Adrenal gland (tissue), 12 donors: ENCODE measurements around the gene LRP2. TPM values are rescaled to one million over a fixed set of nuclear protein-coding genes. Genes with fewer than 3 reads are reported as not detected.

Experiments
- DNase-seq, 7 donors: peaks; one replicate each; pipeline ENCODE4 v3.0.0-alpha.2; 2019 to 2020
- H3K27ac ChIP-seq, 5 donors: fragments of 200-600 bp; sonication (generic) in 4 of 5; 1 replicate in 3 of 5; 2 replicates in 2 of 5; pipeline versions ENCODE4 v1.5.1 to v1.8.0; 2016 to 2020; ENCODE audit warnings: mild to moderate bottlenecking in 1 of 5
- H3K27me3 ChIP-seq: fragments of 200-600 bp; 2 replicates; pipeline ENCODE4 v1.8.0; 2021
- H3K36me3 ChIP-seq, 2 donors: fragments of 200-600 bp; replicated peaks in 1 of 2; 1 replicate in 1 of 2; 2 replicates in 1 of 2; pipeline versions ENCODE4 v1.5.1 to v1.8.0; 2018 to 2022
- H3K4me1 ChIP-seq, 2 donors: fragments of 200-600 bp; replicated peaks in 1 of 2; 1 replicate in 1 of 2; 2 replicates in 1 of 2; pipeline versions ENCODE4 v1.5.1 to v1.8.0; 2018 to 2021
- H3K4me3 ChIP-seq, 4 donors: fragments of 200-600 bp; sonication (generic) in 3 of 4; one replicate each; pipeline ENCODE4 v1.5.1; 2016 to 2018
- H3K9me3 ChIP-seq, 3 donors: fragments of 200-600 bp; sonication (generic) in 1 of 3; replicated peaks in 1 of 3; 1 replicate in 2 of 3; 2 replicates in 1 of 3; pipeline versions ENCODE4 v1.5.1 to v1.8.0; 2016 to 2021
- POLR2A ChIP-seq, 2 donors: fragments of 450-650 bp; IDR thresholded peaks; one replicate each; pipeline ENCODE4 v1.6.1; 2017; ENCODE audit warnings: antibody characterized with exemption in 2 of 2, mild to moderate bottlenecking in 2 of 2, moderate library complexity in 1 of 2
- WGBS, 4 donors: extraction: QIAGEN DNeasy Blood & Tissue Kit in 2 of 4; methylation state at CpG; one replicate each; pipeline versions ENCODE4 v1.1.5 to v1.1.7; 2013 to 2017; 5-methylcytosine and 5-hydroxymethylcytosine counted together
- intact Hi-C, 2 donors: fragments of 100-400 bp; cut with DNase I; formaldehyde crosslinking; loops; one replicate each; pipeline versions ENCODE4 v1.14.1 to v1.15.0; 2022 to 2023
- polyA plus RNA-seq, 3 donors: library from polyadenylated mRNA; stranded (reverse); fragments of 200-250 nt in 2 of 3; fragments of 350-450 nt in 1 of 3; fragmentation: Illumina TruSeq in 1 of 3; extraction: RNeasy Lipid Tissue Mini Kit (QIAGEN cat#74804) in 1 of 3; gene quantifications; one replicate each; pipeline ENCODE4 v1.2.3, GENCODE V29; 2013 to 2014
- total RNA-seq, 9 donors: library from RNA; depleted of rRNA in 4 of 9; stranded (reverse); fragments of >200 nt in 4 of 9; fragments of 120-200 nt in 1 of 9; fragmentation: NEBNext Ultra II Directional in 1 of 9; extraction: Animal tissue kit (Norgen Biotek cat#: 25700) in 1 of 9; gene quantifications; one replicate each; pipeline versions ENCODE4 v1.1.0 to v1.2.4, GENCODE V29; 2013 to 2023
- TF ChIP-seq, protein P1 (sequence below), 6 experiments: fragments of 450-650 bp in 4 of 6; fragments of 200-600 bp in 2 of 6; sonication (generic) in 1 of 6; IDR thresholded peaks; 1 replicate in 5 of 6; 2 replicates in 1 of 6; pipeline versions ENCODE4 v1.5.1 to v1.8.0; 2016 to 2021; ENCODE audit warnings: antibody characterized with exemption in 6 of 6, mild to moderate bottlenecking in 2 of 6, moderate library complexity in 1 of 6
- donor health status: healthy with polysubstance abuse.
- donor health status: Bipolar disorder and iron deficiency.
- donor health status: DM: yes; HTN: yes; CAD: no.
- donor health status: DM: no; HTN: no; CAD: no.
- donor health status: DM: no; HTN: no; CAD: no.
- donor health status: DM: yes; HTN: yes; CAD: no.

LRP2 gene
- total and polyA plus RNA-seq, 12 donors = 0.04 to 0.43 (median 0.10) TPM; not detected in 8

DNA sequence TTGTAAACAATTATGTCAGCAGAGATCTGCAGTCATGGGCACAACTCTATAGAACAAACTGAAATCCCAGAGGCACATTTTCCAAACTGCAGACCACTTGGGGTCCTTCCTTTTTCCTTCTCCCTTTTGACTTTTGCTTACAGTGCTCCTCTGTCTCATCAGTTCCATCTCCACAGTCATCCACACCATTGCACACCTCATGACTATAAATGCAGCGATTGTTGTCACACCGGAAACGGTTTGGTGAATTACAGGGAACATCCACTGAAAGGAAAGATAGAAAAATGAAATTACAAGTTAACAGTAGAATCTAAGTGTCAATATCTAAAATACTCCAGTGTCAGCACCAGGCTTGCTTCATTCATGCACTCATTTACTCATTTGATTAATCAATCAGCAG is 196.5 kb downstream of the LRP2 start:
- 80 to 88% (median 85%) methylated on average over 3 of the region's 3 CpGs for WGBS, 4 donors
- Histone ChIP-seq H3K4me1 (no peaks in the 10 kb centered on the region), H3K27ac (no peak overlapping the region), H3K4me3 (no peak overlapping the region), H3K9me3 (no peaks in the 10 kb centered on the region), H3K36me3 (no peaks in the 10 kb centered on the region), H3K27me3 (no peaks in the 10 kb centered on the region)
- intact Hi-C loops = no loop called here
- DNase-seq = no peak
- no peak for TF ChIP-seq POLR2A (IDR thresholded peaks at IDR 0.05)
- TF ChIP-seq, protein P1, sequence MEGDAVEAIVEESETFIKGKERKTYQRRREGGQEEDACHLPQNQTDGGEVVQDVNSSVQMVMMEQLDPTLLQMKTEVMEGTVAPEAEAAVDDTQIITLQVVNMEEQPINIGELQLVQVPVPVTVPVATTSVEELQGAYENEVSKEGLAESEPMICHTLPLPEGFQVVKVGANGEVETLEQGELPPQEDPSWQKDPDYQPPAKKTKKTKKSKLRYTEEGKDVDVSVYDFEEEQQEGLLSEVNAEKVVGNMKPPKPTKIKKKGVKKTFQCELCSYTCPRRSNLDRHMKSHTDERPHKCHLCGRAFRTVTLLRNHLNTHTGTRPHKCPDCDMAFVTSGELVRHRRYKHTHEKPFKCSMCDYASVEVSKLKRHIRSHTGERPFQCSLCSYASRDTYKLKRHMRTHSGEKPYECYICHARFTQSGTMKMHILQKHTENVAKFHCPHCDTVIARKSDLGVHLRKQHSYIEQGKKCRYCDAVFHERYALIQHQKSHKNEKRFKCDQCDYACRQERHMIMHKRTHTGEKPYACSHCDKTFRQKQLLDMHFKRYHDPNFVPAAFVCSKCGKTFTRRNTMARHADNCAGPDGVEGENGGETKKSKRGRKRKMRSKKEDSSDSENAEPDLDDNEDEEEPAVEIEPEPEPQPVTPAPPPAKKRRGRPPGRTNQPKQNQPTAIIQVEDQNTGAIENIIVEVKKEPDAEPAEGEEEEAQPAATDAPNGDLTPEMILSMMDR (IDR thresholded peaks at IDR 0.05) = no peak

DNA sequence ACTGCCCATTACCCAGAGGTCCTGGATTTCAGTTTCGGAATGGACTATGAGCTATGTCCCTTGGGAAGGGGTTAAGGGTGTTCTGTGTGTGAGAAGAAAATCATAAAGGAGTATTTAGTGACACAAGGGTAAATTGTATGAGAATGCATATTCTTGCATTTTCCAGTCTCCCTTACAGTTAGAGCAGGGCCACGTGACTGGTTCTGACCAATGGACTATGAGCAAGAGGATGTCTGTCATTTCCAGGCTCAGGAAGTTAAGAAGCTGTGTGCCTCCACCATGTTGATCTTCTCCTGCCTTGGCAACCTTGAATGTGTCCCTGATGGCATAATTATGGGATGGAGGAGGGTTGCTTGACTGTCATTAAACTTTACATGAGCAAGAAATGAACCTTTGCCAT is 198.0 kb downstream of the LRP2 start:
- intact Hi-C loops = no loop called here
- 43 to 68% (median 54%) methylated on average over 2 of the region's 2 CpGs for WGBS, 4 donors

DNA sequence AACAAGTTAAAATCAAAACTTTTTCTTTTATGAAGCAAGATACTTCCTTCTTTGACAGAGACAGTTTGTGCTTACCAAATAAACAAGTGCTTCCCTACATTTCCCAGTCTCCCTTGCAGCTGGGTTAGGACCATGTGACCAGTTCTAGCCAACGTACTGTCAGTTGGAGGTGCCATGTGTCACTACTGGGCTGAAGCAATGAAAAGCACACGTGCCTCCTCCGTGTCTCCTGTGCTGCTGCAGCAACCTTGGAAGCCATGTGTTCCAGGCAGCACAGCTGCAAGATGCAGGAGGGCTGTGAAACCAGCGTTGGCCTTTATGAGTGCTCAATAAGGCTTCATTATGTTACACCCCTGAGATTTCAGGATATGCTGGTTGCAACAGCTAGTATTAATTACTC is 199.7 kb downstream of the LRP2 start:
- intact Hi-C loops = no loop called here
- no peak for DNase-seq
- TF ChIP-seq, protein P1 (IDR thresholded peaks at IDR 0.05) = no peak
- no peak for TF ChIP-seq POLR2A (IDR thresholded peaks at IDR 0.05)
- H3K27ac ChIP-seq = no peak overlapping the region
- H3K4me3 ChIP-seq = no peak overlapping the region
- no peaks in the 10 kb centered on the region for H3K27me3 ChIP-seq
- no peaks in the 10 kb centered on the region for H3K9me3 ChIP-seq
- 34 to 66% (median 53%) methylated on average over 4 of the region's 4 CpGs for WGBS, 4 donors
- no peaks in the 10 kb centered on the region for H3K4me1 ChIP-seq
- no peaks in the 10 kb centered on the region for H3K36me3 ChIP-seq

More for the DNA sequence above, 198.0 kb downstream of the LRP2 start:
- Histone ChIP-seq H3K9me3 (no peaks in the 10 kb centered on the region), H3K4me1 (no peaks in the 10 kb centered on the region), H3K4me3 (no peak overlapping the region), H3K27me3 (no peaks in the 10 kb centered on the region), H3K36me3 (no peaks in the 10 kb centered on the region), H3K27ac (no peak overlapping the region)
- TF ChIP-seq, protein P1 (IDR thresholded peaks at IDR 0.05) = no peak
- no peak for TF ChIP-seq POLR2A (IDR thresholded peaks at IDR 0.05)
- no peak for DNase-seq

DNA sequence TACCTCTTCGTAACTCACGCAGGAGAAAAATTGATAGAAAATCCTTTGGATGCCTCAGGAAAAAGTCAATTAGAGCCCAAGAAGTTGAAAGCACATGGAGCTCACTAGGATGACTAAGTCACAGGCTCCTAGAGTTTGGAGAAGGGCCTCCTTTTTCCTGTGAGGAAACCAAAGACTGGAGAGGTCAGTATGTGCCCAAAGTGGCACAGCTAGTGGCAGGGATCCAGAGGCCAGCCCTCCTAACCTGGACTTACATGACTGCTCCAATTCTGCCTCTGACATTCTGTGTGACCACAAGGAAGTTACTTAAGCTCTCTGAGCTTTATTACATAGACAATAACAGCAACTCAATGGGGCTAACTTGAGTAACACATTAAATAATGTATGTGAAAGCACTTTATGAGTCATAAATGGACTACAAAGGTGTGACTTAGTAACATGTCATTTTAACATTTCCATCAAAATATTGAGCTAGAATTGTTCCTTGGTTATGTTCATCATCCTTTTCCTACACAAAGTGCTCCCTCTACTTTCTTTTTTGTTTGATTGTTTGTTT is 201.3 kb downstream of the LRP2 start:
- Histone ChIP-seq H3K27me3 (no peaks in the 10 kb centered on the region), H3K27ac (no peak overlapping the region), H3K4me3 (no peak overlapping the region), H3K9me3 (no peaks in the 10 kb centered on the region), H3K4me1 (no peaks in the 10 kb centered on the region), H3K36me3 (no peaks in the 10 kb centered on the region)
- WGBS, 4 donors = 80 to 92% (median 91%) methylated on average over 2 of the region's 2 CpGs
- TF ChIP-seq POLR2A (IDR thresholded peaks at IDR 0.05) = no peak
- TF ChIP-seq, protein P1 (IDR thresholded peaks at IDR 0.05) = no peak
- intact Hi-C loops = no loop called here
- no peak for DNase-seq
